Gastrocnemius medialis (tissue), 4 donors: ENCODE measurements around the gene TMEM272. TPM values are rescaled to one million over a fixed set of nuclear protein-coding genes. Genes with fewer than 3 reads are reported as not detected.

Source experiments
- ATAC-seq, 2 donors: fragments of 150-250 bp; one replicate each; pipeline ENCODE4 v1.9.1; 2016
- DNase-seq, 2 donors: peaks; one replicate each; pipeline ENCODE4 v3.0.0-alpha.2; 2019
- H3K27ac ChIP-seq, 4 donors: fragments of 200-600 bp; sonication (generic); 1 replicate in 1 of 4; 2 replicates in 3 of 4; pipeline ENCODE4 v1.5.1; 2016 to 2018; ENCODE audit warnings: mild to moderate bottlenecking in 2 of 4, moderate library complexity in 1 of 4
- H3K27me3 ChIP-seq, 3 donors: fragments of 200-600 bp; sonication (generic) in 2 of 3; 1 replicate in 1 of 3; 2 replicates in 2 of 3; pipeline versions ENCODE4 v1.5.1 to v1.6.0; 2016 to 2019; ENCODE audit warnings: mild to moderate bottlenecking in 1 of 3, moderate library complexity in 1 of 3
- H3K36me3 ChIP-seq, 2 donors: fragments of 200-600 bp; sonication (generic) in 1 of 2; one replicate each; pipeline ENCODE4 v1.5.1; 2017 to 2018
- H3K4me1 ChIP-seq, 2 donors: fragments of 200-600 bp; sonication (generic) in 1 of 2; one replicate each; pipeline ENCODE4 v1.5.1; 2016 to 2017; ENCODE audit warnings: mild to moderate bottlenecking in 2 of 2
- H3K4me3 ChIP-seq, 4 donors: fragments of 200-600 bp; sonication (generic) in 3 of 4; 1 replicate in 1 of 4; 2 replicates in 3 of 4; pipeline ENCODE4 v1.5.1; 2016 to 2019; ENCODE audit warnings: mild to moderate bottlenecking in 2 of 4
- H3K9me3 ChIP-seq, 3 donors: fragments of 200-600 bp; sonication (generic) in 2 of 3; 1 replicate in 1 of 3; 2 replicates in 2 of 3; pipeline ENCODE4 v1.5.1; 2016 to 2019
- POLR2A ChIP-seq, 2 donors: fragments of 450-650 bp; IDR thresholded peaks; one replicate each; pipeline ENCODE4 v1.6.1; 2017; ENCODE audit warnings: antibody characterized with exemption in 2 of 2, mild to moderate bottlenecking in 2 of 2, moderate library complexity in 2 of 2
- in situ Hi-C, 4 donors: fragments of 200-750 bp; cut with MboI; loops; one replicate each; pipeline versions ENCODE4 v1.15.0 to v1.8.0; 2017; ENCODE audit warnings: low sequenced_read_pairs in 4 of 4
- intact Hi-C: fragments of 100-400 bp; cut with DNase I; formaldehyde crosslinking; loops from one replicate; pipeline ENCODE4 v1.15.1; 2023; ENCODE audit warnings: low total_unique reads
- total RNA-seq, 4 donors: library from RNA; depleted of rRNA; stranded (reverse); fragments of >200 nt; gene quantifications; one replicate each; pipeline versions ENCODE4 v1.1.0 to v1.2.3, GENCODE V29; 2016
- TF ChIP-seq, protein P1 (sequence below), 5 experiments: fragments of 450-650 bp in 3 of 5; fragments of 200-600 bp in 2 of 5; sonication (generic) in 2 of 5; IDR thresholded peaks in 4 of 5; conservative IDR thresholded peaks in 1 of 5; 1 replicate in 4 of 5; 2 replicates in 1 of 5; pipeline ENCODE4 v1.5.1; 2016 to 2019; ENCODE audit warnings: antibody characterized with exemption in 5 of 5, mild to moderate bottlenecking in 3 of 5, moderate library complexity in 3 of 5

TMEM272 gene
- total RNA-seq, 4 donors from 2014 or later, result 0.20 to 0.41 (median 0.27) TPM; not detected in 1

GRCh38 chr13:51772105-51772455 lies 72.9 kb downstream of the TMEM272 start:
- Histone ChIP-seq H3K4me3 (no peak overlapping the region), H3K27me3 (no peaks in the 10 kb centered on the region), H3K27ac (no peak overlapping the region), H3K4me1 (peaks cover 11 to 17% of the 10 kb centered on the region in 2 donors), H3K36me3 (peaks cover 0 to 4% of the 10 kb centered on the region in 2 donors), H3K9me3 (no peaks in the 10 kb centered on the region)
- intact Hi-C loops (no loop called here), in situ Hi-C loops (no loop called here)
- no peak for DNase-seq
- TF ChIP-seq POLR2A (IDR thresholded peaks at IDR 0.05), result no peak
- TF ChIP-seq, protein P1, sequence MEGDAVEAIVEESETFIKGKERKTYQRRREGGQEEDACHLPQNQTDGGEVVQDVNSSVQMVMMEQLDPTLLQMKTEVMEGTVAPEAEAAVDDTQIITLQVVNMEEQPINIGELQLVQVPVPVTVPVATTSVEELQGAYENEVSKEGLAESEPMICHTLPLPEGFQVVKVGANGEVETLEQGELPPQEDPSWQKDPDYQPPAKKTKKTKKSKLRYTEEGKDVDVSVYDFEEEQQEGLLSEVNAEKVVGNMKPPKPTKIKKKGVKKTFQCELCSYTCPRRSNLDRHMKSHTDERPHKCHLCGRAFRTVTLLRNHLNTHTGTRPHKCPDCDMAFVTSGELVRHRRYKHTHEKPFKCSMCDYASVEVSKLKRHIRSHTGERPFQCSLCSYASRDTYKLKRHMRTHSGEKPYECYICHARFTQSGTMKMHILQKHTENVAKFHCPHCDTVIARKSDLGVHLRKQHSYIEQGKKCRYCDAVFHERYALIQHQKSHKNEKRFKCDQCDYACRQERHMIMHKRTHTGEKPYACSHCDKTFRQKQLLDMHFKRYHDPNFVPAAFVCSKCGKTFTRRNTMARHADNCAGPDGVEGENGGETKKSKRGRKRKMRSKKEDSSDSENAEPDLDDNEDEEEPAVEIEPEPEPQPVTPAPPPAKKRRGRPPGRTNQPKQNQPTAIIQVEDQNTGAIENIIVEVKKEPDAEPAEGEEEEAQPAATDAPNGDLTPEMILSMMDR (IDR thresholded peaks at IDR 0.05 in 4 of 5, conservative IDR thresholded peaks at IDR 0.05 in 1 of 5), result no peak
- ATAC-seq, result no peak

DNA sequence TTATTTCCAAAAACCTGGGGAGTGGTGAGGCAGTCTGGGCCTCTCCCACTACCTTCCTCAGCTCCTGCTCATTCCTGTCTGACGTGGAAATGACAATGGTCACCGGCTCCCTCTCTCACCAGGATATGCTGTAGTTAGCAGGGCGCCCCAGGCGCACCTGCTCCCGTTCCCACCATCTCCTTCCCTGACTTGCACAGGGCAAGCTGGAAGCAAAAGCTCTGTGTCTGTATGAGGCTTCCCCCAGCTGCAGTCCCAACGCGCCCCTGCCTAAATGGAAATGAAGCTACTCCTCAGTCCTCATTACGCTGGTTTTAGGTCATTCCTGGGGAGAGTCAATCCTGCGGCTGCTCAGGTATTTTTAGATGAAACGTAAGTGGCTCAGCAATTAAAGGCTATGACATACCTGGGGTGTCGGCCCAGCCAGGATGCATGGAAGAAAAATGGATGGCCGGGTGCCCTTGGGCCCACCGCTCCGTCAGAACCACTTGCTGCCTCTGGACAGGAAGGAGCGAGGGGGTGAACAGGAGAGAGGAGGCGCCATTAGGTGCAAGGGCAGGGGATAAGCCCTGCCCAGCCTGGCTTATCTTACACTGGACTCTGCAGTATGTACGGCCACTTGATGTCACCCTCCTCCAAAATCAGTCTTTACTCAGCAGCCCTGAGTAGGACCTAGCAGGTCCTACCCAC lies 73.4 kb downstream of the TMEM272 start:
- DNase-seq (no peak), ATAC-seq (no peak)
- no peaks in the 10 kb centered on the region for H3K27me3 ChIP-seq
- in situ Hi-C loops, result no loop called here
- peaks cover 0 to 4% of the 10 kb centered on the region in 2 donors for H3K36me3 ChIP-seq
- TF ChIP-seq, protein P1 (IDR thresholded peaks at IDR 0.05 in 4 of 5, conservative IDR thresholded peaks at IDR 0.05 in 1 of 5), result no peak
- no peak for TF ChIP-seq POLR2A (IDR thresholded peaks at IDR 0.05)
- no peaks in the 10 kb centered on the region for H3K9me3 ChIP-seq
- H3K4me3 ChIP-seq, result no peak overlapping the region
- H3K4me1 ChIP-seq, result peaks cover 11 to 17% of the 10 kb centered on the region in 2 donors
- intact Hi-C loops, result no loop called here
- H3K27ac ChIP-seq, result peak overlapping the region in 1 of 4 donors; percentile 70

- peaks cover 0 to 4% of the 10 kb centered on the region in 2 donors for H3K36me3 ChIP-seq
- no peaks in the 10 kb centered on the region for H3K9me3 ChIP-seq
- no peaks in the 10 kb centered on the region for H3K27me3 ChIP-seq
- intact Hi-C loops (no loop called here), in situ Hi-C loops (no loop called here)
- ATAC-seq, result no peak
- no peak for DNase-seq
- H3K27ac ChIP-seq, result peak overlapping the region; percentile 70 to 80 (median 73)
- H3K4me3 ChIP-seq, result no peak overlapping the region
- TF ChIP-seq, protein P1 (IDR thresholded peaks at IDR 0.05 in 4 of 5, conservative IDR thresholded peaks at IDR 0.05 in 1 of 5), result no peak
- TF ChIP-seq POLR2A (IDR thresholded peaks at IDR 0.05), result no peak
- H3K4me1 ChIP-seq, result peaks cover 11 to 17% of the 10 kb centered on the region in 2 donors
Observed at GRCh38 chr13:51770681-51771417, 74.1 kb downstream of the TMEM272 start.

GRCh38 chr13:51770160-51770559 lies 74.8 kb downstream of the TMEM272 start:
- Histone ChIP-seq H3K27ac (peak overlapping the region; percentile 70 to 80 (median 73)), H3K4me3 (no peak overlapping the region), H3K36me3 (peaks cover 0 to 4% of the 10 kb centered on the region in 2 donors), H3K27me3 (no peaks in the 10 kb centered on the region), H3K9me3 (no peaks in the 10 kb centered on the region), H3K4me1 (peaks cover 11 to 17% of the 10 kb centered on the region in 2 donors)
- in situ Hi-C loops (no loop called here), intact Hi-C loops (no loop called here)
- ATAC-seq (peak in 1 of 2 donors; percentile 15), DNase-seq (no peak)
- no peak for TF ChIP-seq POLR2A (IDR thresholded peaks at IDR 0.05)
- TF ChIP-seq, protein P1 (IDR thresholded peaks at IDR 0.05 in 4 of 5, conservative IDR thresholded peaks at IDR 0.05 in 1 of 5), result no peak
